H1 (cell line): ENCODE data around the gene ABHD4. TPM values are rescaled to one million over a fixed set of nuclear protein-coding genes. Genes with fewer than 3 reads are reported as not detected.

ENCODE experiments used
- CTCF ChIA-PET: fragments of 300-600 bp; sonication (Branson Sonifier 250); formaldehyde crosslinking; loops from one replicate; lab custom pipeline; 2021; ENCODE audit not compliant: partially characterized antibody; lab: Charles Lee
- POLR2A ChIA-PET: fragments of 300-600 bp; sonication (Branson Sonifier 250); formaldehyde crosslinking; loops from one replicate; lab custom pipeline; 2021; ENCODE audit warnings: inconsistent platforms; ENCODE audit not compliant: partially characterized antibody; lab: Charles Lee
- DNase-seq, 2 experiments: peaks; one replicate each; pipeline versions ENCODE4 v3.0.0 to v3.0.0-alpha.2; 2010 to 2022; ENCODE audit warnings: low spot score in 2 of 2, low read depth in 1 of 2, mixed read lengths in 1 of 2
- FAIRE-seq: peaks from 2 replicates; lab custom pipeline; 2011; peaks lifted over from hg19 to GRCh38; lab: Jason Lieb, UNC
- H2AFZ ChIP-seq: 2 replicates; pipeline ENCODE4 v1.8.1; 2012; ENCODE audit warnings: low read length, inconsistent platforms
- H2AK5ac ChIP-seq: 2 replicates; pipeline ENCODE4 v1.6.1; 2013; ENCODE audit warnings: low read depth, low read length
- H2BK120ac ChIP-seq: replicated peaks from 2 replicates; pipeline ENCODE3; 2013; ENCODE audit warnings: low read depth, low read length, inconsistent platforms
- H2BK12ac ChIP-seq: 2 replicates; pipeline ENCODE4 v1.6.1; 2013; ENCODE audit warnings: low read depth, low read length
- H2BK15ac ChIP-seq: 2 replicates; pipeline ENCODE4 v1.6.1; 2013; ENCODE audit warnings: low read length
- H2BK20ac ChIP-seq: 2 replicates; pipeline ENCODE4 v1.6.1; 2013; ENCODE audit warnings: low read length
- H2BK5ac ChIP-seq: 2 replicates; pipeline ENCODE4 v1.6.1; 2013; ENCODE audit warnings: low read depth, low read length
- H3K14ac ChIP-seq: 2 replicates; pipeline ENCODE4 v1.6.1; 2013; ENCODE audit warnings: inconsistent platforms; ENCODE audit not compliant: insufficient read length
- H3K18ac ChIP-seq: 2 replicates; pipeline ENCODE4 v1.6.1; 2013; ENCODE audit warnings: low read length; ENCODE audit errors: extremely low read depth
- H3K23ac ChIP-seq: 2 replicates; pipeline ENCODE4 v1.6.1; 2013; ENCODE audit warnings: inconsistent platforms; ENCODE audit not compliant: insufficient read length
- H3K23me2 ChIP-seq: 2 replicates; pipeline ENCODE4 v1.6.1; 2013; ENCODE audit warnings: low read depth, low read length
- H3K27ac ChIP-seq: 2 replicates; pipeline ENCODE4 v1.6.1; 2011; ENCODE audit warnings: low read depth, low read length, inconsistent platforms
- H3K27me3 ChIP-seq, 4 experiments: replicated peaks in 1 of 4; 1 replicate in 1 of 4; 2 replicates in 3 of 4; pipeline versions ENCODE4 v1.6.1 to v1.8.1; 2011 to 2013; ENCODE audit warnings: low read length in 3 of 4, mild to moderate bottlenecking in 3 of 4, inconsistent platforms in 2 of 4, mixed read lengths in 2 of 4, moderate library complexity in 1 of 4; ENCODE audit not compliant: control insufficient read depth in 3 of 4, insufficient read depth in 3 of 4; ENCODE audit errors: extremely low read depth in 1 of 4
- H3K36me3 ChIP-seq, 4 experiments: 2 replicates each; pipeline versions ENCODE4 v1.6.1 to v1.8.1; 2011 to 2013; ENCODE audit warnings: mild to moderate bottlenecking in 4 of 4, low read length in 3 of 4, moderate library complexity in 2 of 4, control low read depth in 1 of 4, inconsistent platforms in 1 of 4; ENCODE audit not compliant: insufficient read depth in 4 of 4, control insufficient read depth in 2 of 4
- H3K4ac ChIP-seq: replicated peaks from 2 replicates; pipeline ENCODE3; 2013; ENCODE audit warnings: low read length, low read depth, mixed read lengths, inconsistent platforms; ENCODE audit not compliant: insufficient read length
- H3K4me1 ChIP-seq, 4 experiments: replicated peaks in 1 of 4; 1 replicate in 1 of 4; 2 replicates in 3 of 4; pipeline versions ENCODE4 v1.6.1 to v1.8.1; 2011 to 2013; ENCODE audit warnings: low read length in 3 of 4, inconsistent platforms in 2 of 4, mixed read lengths in 1 of 4; ENCODE audit not compliant: insufficient read depth in 4 of 4, control insufficient read depth in 3 of 4
- H3K4me2 ChIP-seq, 2 experiments: 2 replicates each; pipeline versions ENCODE4 v1.6.1 to v1.8.1; 2011 to 2013; ENCODE audit warnings: low read depth in 2 of 2, low read length in 2 of 2, control low read depth in 1 of 2, inconsistent platforms in 1 of 2, mild to moderate bottlenecking in 1 of 2; ENCODE audit not compliant: insufficient read depth in 1 of 2
- H3K4me3 ChIP-seq, 4 experiments: fragments of 200-600, 300-600 bp in 1 of 4; sonication (generic), shearing (Covaris generic), sonication (Bioruptor Twin) in 1 of 4; 2 replicates each; pipeline versions ENCODE4 v1.5.1 to v1.8.1; 2011 to 2016; ENCODE audit warnings: low read length in 4 of 4, low read depth in 3 of 4, control low read depth in 2 of 4, inconsistent platforms in 2 of 4, mild to moderate bottlenecking in 2 of 4, mixed read lengths in 1 of 4, moderate library complexity in 1 of 4; ENCODE audit not compliant: insufficient read depth in 2 of 4; ENCODE audit errors: extremely low read depth in 1 of 4
- H3K56ac ChIP-seq: replicated peaks from 2 replicates; pipeline ENCODE3; 2013; ENCODE audit warnings: low read depth, mild to moderate bottlenecking, mixed read lengths, low read length, inconsistent platforms; ENCODE audit not compliant: insufficient read length
- H3K79me1 ChIP-seq: 2 replicates; pipeline ENCODE4 v1.6.1; 2013; ENCODE audit warnings: low read depth, low read length, control low read depth
- H3K79me2 ChIP-seq, 2 experiments: 2 replicates each; pipeline versions ENCODE4 v1.6.1 to v1.8.1; 2012 to 2013; ENCODE audit warnings: low read length in 2 of 2, mild to moderate bottlenecking in 2 of 2, inconsistent platforms in 1 of 2; ENCODE audit not compliant: insufficient read depth in 2 of 2, control insufficient read depth in 1 of 2
- H3K9ac ChIP-seq, 4 experiments: replicated peaks in 1 of 4; 1 replicate in 1 of 4; 2 replicates in 3 of 4; pipeline versions ENCODE4 v1.6.1 to v1.8.1; 2011 to 2013; ENCODE audit warnings: low read depth in 3 of 4, low read length in 3 of 4, control low read depth in 2 of 4, mild to moderate bottlenecking in 2 of 4, moderate library complexity in 2 of 4, inconsistent platforms in 1 of 4; ENCODE audit errors: extremely low read depth in 1 of 4
- H3K9me3 ChIP-seq, 2 experiments: 2 replicates each; pipeline versions ENCODE4 v1.6.1 to v1.8.1; 2012 to 2013; ENCODE audit warnings: mild to moderate bottlenecking in 2 of 2, moderate library complexity in 2 of 2, control low read depth in 1 of 2, inconsistent platforms in 1 of 2, low read depth in 1 of 2, low read length in 1 of 2, mixed read lengths in 1 of 2; ENCODE audit not compliant: insufficient read depth in 2 of 2
- H4K20me1 ChIP-seq, 2 experiments: replicated peaks in 1 of 2; 2 replicates each; pipeline versions ENCODE3 to v1.8.1; 2011 to 2013; ENCODE audit warnings: inconsistent platforms in 2 of 2, low read length in 2 of 2, mild to moderate bottlenecking in 1 of 2; ENCODE audit not compliant: insufficient read depth in 2 of 2, control insufficient read depth in 1 of 2
- H4K5ac ChIP-seq: 2 replicates; pipeline ENCODE4 v1.6.1; 2013; ENCODE audit warnings: low read length, low read depth, mixed read lengths, inconsistent platforms; ENCODE audit not compliant: insufficient read length
- H4K8ac ChIP-seq: 2 replicates; pipeline ENCODE4 v1.8.0; 2013; ENCODE audit warnings: mild to moderate bottlenecking, moderate library complexity, low read length, inconsistent platforms; ENCODE audit not compliant: insufficient read depth; ENCODE audit errors: extremely low read depth
- H4K91ac ChIP-seq: replicated peaks from 2 replicates; pipeline ENCODE3; 2013; ENCODE audit warnings: low read length, mixed read lengths, inconsistent platforms; ENCODE audit not compliant: insufficient read length
- HDAC2 ChIP-seq, 2 experiments: fragments of 300-600 bp in 1 of 2; sonication (generic) in 1 of 2; IDR thresholded peaks; 2 replicates each; pipeline ENCODE4 v1.6.1; 2011 to 2012; ENCODE audit warnings: low read depth in 2 of 2, low read length in 2 of 2, mild to moderate bottlenecking in 2 of 2, moderate library complexity in 2 of 2, borderline replicate concordance in 1 of 2, inconsistent platforms in 1 of 2
- HDAC6 ChIP-seq: IDR thresholded peaks from one replicate; pipeline ENCODE4 v1.7.1; 2012; ENCODE audit warnings: low read depth, mild to moderate bottlenecking, inconsistent platforms, low read length, moderate library complexity
- RNF2 ChIP-seq: fragments of 200-900, 300-1000 bp; sonication (generic); IDR thresholded peaks from 2 replicates; pipeline ENCODE4 v1.7.1; 2016; ENCODE audit warnings: borderline replicate concordance, low read depth, mild to moderate bottlenecking, antibody characterized with exemption, low read length; ENCODE audit not compliant: poor library complexity, severe bottlenecking; ENCODE audit errors: missing control alignments
- SUZ12 ChIP-seq: fragments of 200-600 bp; sonication (generic); IDR thresholded peaks from 2 replicates; pipeline ENCODE4 v1.6.1; 2012; ENCODE audit warnings: mild to moderate bottlenecking, inconsistent platforms, low read length, moderate library complexity, mixed read lengths
- WGBS, 2 experiments: shearing (Covaris generic) in 1 of 2; methylation state at CpG; one replicate each; pipeline versions ENCODE4 v1.1.6 to v1.1.7; 2013 to 2015; ENCODE audit warnings: low lambda C conversion rate in 2 of 2, mixed read lengths in 2 of 2, inconsistent platforms in 1 of 2, low coverage in 1 of 2, missing lambda C conversion rate in 1 of 2; ENCODE audit not compliant: insufficient replicate concordance in 2 of 2, insufficient coverage in 1 of 2, insufficient read length in 1 of 2; ENCODE audit errors: extremely low coverage in 1 of 2, missing lambda C conversion rate in 1 of 2; 5-methylcytosine and 5-hydroxymethylcytosine counted together
- polyA plus RNA-seq, 7 experiments: library from polyadenylated mRNA; depleted of rRNA in 3 of 7; stranded (reverse) in 5 of 7; unstranded in 2 of 7; fragments of >200 nt in 5 of 7; fragments of 200-250 nt in 2 of 7; gene quantifications; 1 replicate in 5 of 7; 2 replicates in 1 of 7; 4 replicates in 1 of 7; pipeline versions ENCODE4 v1.2.1 to v1.2.3, GENCODE V29; 2011 to 2013; ENCODE audit warnings: missing spikeins in 2 of 7, mixed read lengths in 2 of 7
- total RNA-seq: library from RNA; stranded (reverse); fragmentation: NEBNext Ultra II Directional; extraction: Animal tissue kit (Norgen Biotek cat#: 25700); gene quantifications from 2 replicates; pipeline ENCODE4 v1.2.1, GENCODE V29; 2021

Gene ABHD4
- total and polyA plus RNA-seq, 2 of the 8 experiments (the other 6 are each of a cell fraction or from before 2014, with no cell fraction given) = 32.4 to 42.9 TPM

DNA sequence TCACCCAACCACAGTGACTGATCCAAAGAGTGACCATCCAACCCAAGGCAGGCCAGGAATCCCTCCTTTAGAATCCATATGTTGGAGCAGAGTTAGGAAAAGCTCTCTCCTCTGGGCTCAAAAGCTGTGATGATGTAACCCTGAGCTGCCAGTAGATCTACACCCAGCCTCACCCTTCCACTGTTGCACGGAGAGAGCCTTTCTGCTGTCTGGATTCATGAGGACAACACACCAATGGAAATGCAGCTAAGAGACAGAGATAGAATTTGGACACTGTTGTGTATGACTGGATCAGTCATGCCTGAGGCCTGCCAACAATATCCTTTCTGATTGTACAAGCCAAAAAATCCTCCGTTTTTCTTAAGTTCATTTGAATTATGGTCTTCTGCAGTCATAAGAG lies 50.4 kb downstream of the ABHD4 start:
- H3K4me1 ChIP-seq = no peaks in the 10 kb centered on the region
- H3K56ac ChIP-seq = no peak overlapping the region
- H4K5ac ChIP-seq = no peak overlapping the region
- H3K4ac ChIP-seq = no peak overlapping the region
- no peak overlapping the region for H2AFZ ChIP-seq
- no peak overlapping the region for H2AK5ac ChIP-seq
- no peak overlapping the region for H4K91ac ChIP-seq
- 88% methylated on average over 2 of the region's 2 CpGs; no CpG with 5 or more reads in 1 of the 2 experiments for WGBS, 2 experiments
- H3K23me2 ChIP-seq = no peaks in the 10 kb centered on the region
- no peaks in the 10 kb centered on the region for H3K36me3 ChIP-seq
- no peak overlapping the region for H3K9ac ChIP-seq
- no peak overlapping the region for H4K8ac ChIP-seq
- TF ChIP-seq SUZ12 (no peak), RNF2 (no peak), HDAC6 (no peak), HDAC2 (IDR thresholded peaks at IDR 0.05; ENCODE audit: borderline replicate concordance in 1 of 2, low read depth in 2 of 2, low read length in 2 of 2) (no peak)
- no peaks in the 10 kb centered on the region for H3K9me3 ChIP-seq
- H2BK120ac ChIP-seq = no peak overlapping the region
- no peak overlapping the region for H3K18ac ChIP-seq
- H3K4me2 ChIP-seq = no peak overlapping the region
- DNase-seq (no peak), FAIRE-seq (no peak)
- H3K27ac ChIP-seq = no peak overlapping the region
- H4K20me1 ChIP-seq = no peaks in the 10 kb centered on the region
- no peaks in the 10 kb centered on the region for H3K79me1 ChIP-seq
- ChIA-PET POLR2A (no interaction called here), CTCF (interaction anchor here (0.8 to 2.0 kb wide), 6 partner anchors 10 to 92 kb away, joined by 3 to 15 read pairs (median 4); no protein-coding TSS in a partner anchor)
- H3K14ac ChIP-seq = no peak overlapping the region
- H2BK20ac ChIP-seq = no peak overlapping the region
- H3K4me3 ChIP-seq = no peak overlapping the region
- H2BK15ac ChIP-seq = no peak overlapping the region
- H2BK12ac ChIP-seq = no peak overlapping the region
- H3K23ac ChIP-seq = no peak overlapping the region
- no peaks in the 10 kb centered on the region for H3K27me3 ChIP-seq
- no peak overlapping the region for H2BK5ac ChIP-seq
- H3K79me2 ChIP-seq = no peaks in the 10 kb centered on the region
